NCI-H345 treated with DMSO at 0.1 percent for 48 hours (cell line): ENCODE data around the gene FRMD5.
A peak's percentile ranks its signal among the peaks of the same experiment; 100 is the strongest.
"Not testable (repeated sequence)": the region's sequence is repeated elsewhere in the genome, so short reads cannot be mapped to it uniquely, and the experiment has no call there.

Experiments
- DNase-seq: peaks from one replicate; lab custom pipeline; 2025; ENCODE audit not compliant: unreplicated experiment; lab: John Stamatoyannopoulos, UW

Gene FRMD5

GRCh38 chr15:44195151-44195740 lies at the start of gene FRMD5:
Gene FRMD5 (minus strand): TSS chr15:44195271.
- peak; percentile 82 for DNase-seq

- DNase-seq, result no peak
Observed at GRCh38 chr15:44243829-44244228, 48.8 kb upstream of the FRMD5 start.

GRCh38 chr15:44243141-44243540 lies 48.1 kb upstream of the FRMD5 start:
- no peak for DNase-seq

GRCh38 chr15:44231842-44232241 lies 36.8 kb upstream of the FRMD5 start:
- DNase-seq, result no peak

GRCh38 chr15:44229301-44229700 lies 34.2 kb upstream of the FRMD5 start:
- not testable (repeated sequence) for DNase-seq

GRCh38 chr15:44227584-44227983 lies 32.5 kb upstream of the FRMD5 start:
- no peak for DNase-seq

GRCh38 chr15:44227001-44227400 lies 31.9 kb upstream of the FRMD5 start:
- not testable (repeated sequence) for DNase-seq

- no peak for DNase-seq
Observed at GRCh38 chr15:44222478-44222877, 27.4 kb upstream of the FRMD5 start.

- DNase-seq, result no peak
Observed at GRCh38 chr15:44219073-44219472, 24.0 kb upstream of the FRMD5 start.

GRCh38 chr15:44216958-44217357 lies 21.9 kb upstream of the FRMD5 start:
- no peak for DNase-seq

GRCh38 chr15:44215594-44215993 lies 20.5 kb upstream of the FRMD5 start:
- no peak for DNase-seq

GRCh38 chr15:44208956-44209355 lies 13.9 kb upstream of the FRMD5 start:
- no peak for DNase-seq

- DNase-seq, result no peak
Observed at GRCh38 chr15:44207643-44208042, 12.6 kb upstream of the FRMD5 start.

- DNase-seq, result no peak
Observed at GRCh38 chr15:44199393-44199792, 4.3 kb upstream of the FRMD5 start.

GRCh38 chr15:44194323-44195150 lies 534 bp downstream of the FRMD5 start:
- DNase-seq, result peak; percentile 33

GRCh38 chr15:44193651-44194322 lies 1.3 kb downstream of the FRMD5 start:
- peak; percentile 63 for DNase-seq

GRCh38 chr15:44188795-44189194 lies 6.3 kb downstream of the FRMD5 start:
- DNase-seq, result no peak

GRCh38 chr15:44186705-44187104 lies 8.4 kb downstream of the FRMD5 start:
- DNase-seq, result no peak

GRCh38 chr15:44183363-44183762 lies 11.7 kb downstream of the FRMD5 start:
- no peak for DNase-seq

- DNase-seq, result no peak
Observed at GRCh38 chr15:44181410-44181809, 13.7 kb downstream of the FRMD5 start.

GRCh38 chr15:44177139-44177538 lies 17.9 kb downstream of the FRMD5 start:
- no peak for DNase-seq

GRCh38 chr15:44173813-44174212 lies 21.3 kb downstream of the FRMD5 start:
- DNase-seq, result no peak
